GM12872 (cell line): Measurements from ENCODE around the gene FNBP1.

Experiments
- CTCF ChIP-seq: IDR thresholded peaks from 3 replicates; pipeline ENCODE4 v1.5.1; 2011; ENCODE audit warnings: low read depth, mild to moderate bottlenecking, low read length, moderate library complexity; ENCODE audit not compliant: insufficient read depth

FNBP1 gene

GRCh38 chr9:129840034-129840433 is 203.0 kb downstream of the FNBP1 start:
- no peak for TF ChIP-seq CTCF

GRCh38 chr9:129839324-129840023 is 203.5 kb downstream of the FNBP1 start:
- TF ChIP-seq CTCF: no peak

- TF ChIP-seq CTCF: no peak
These were observed 204.2 kb downstream of the FNBP1 start for GRCh38 chr9:129838707-129839259.
